HepG2 (cell line): ENCODE measurements around the gene SCAI. TPM values are rescaled to one million over a fixed set of nuclear protein-coding genes. Genes with fewer than 3 reads are reported as not detected.
A peak's percentile ranks its signal among the peaks of the same experiment; 100 is the strongest.

Experiments used
- ADNP ChIP-seq: sonication (generic); formaldehyde crosslinking; IDR thresholded peaks from 2 replicates; pipeline ENCODE4 v1.4.0; 2020; ENCODE audit warnings: missing genetic modification reagents
- ATM ChIP-seq: fragments of 450-650 bp; IDR thresholded peaks from 2 replicates; pipeline ENCODE4 v1.7.1; 2017; ENCODE audit warnings: mild to moderate bottlenecking, borderline replicate concordance
- ELF3 ChIP-seq: IDR thresholded peaks from 2 replicates; pipeline ENCODE4 v1.6.1; 2016; ENCODE audit warnings: missing genetic modification reagents, missing compliant biosample characterization
- HDAC1 ChIP-seq: sonication (generic); formaldehyde crosslinking; IDR thresholded peaks from 2 replicates; pipeline ENCODE4 v1.5.1; 2020; ENCODE audit warnings: mild to moderate bottlenecking, missing genetic modification reagents
- HHEX ChIP-seq: IDR thresholded peaks from 2 replicates; pipeline ENCODE4 v1.6.1; 2016; ENCODE audit warnings: control low read depth
- KIAA2018 ChIP-seq: sonication (generic); formaldehyde crosslinking; IDR thresholded peaks from 2 replicates; pipeline ENCODE4 v1.5.0; 2020; ENCODE audit warnings: mild to moderate bottlenecking, missing genetic modification reagents, borderline replicate concordance
- MXD4 ChIP-seq: IDR thresholded peaks from 2 replicates; pipeline ENCODE4 v1.6.1; 2016; ENCODE audit warnings: mild to moderate bottlenecking, missing biosample characterization, missing genetic modification reagents
- NR3C1 ChIP-seq: sonication (generic); formaldehyde crosslinking; IDR thresholded peaks from 2 replicates; pipeline ENCODE4 v1.4.0; 2020; ENCODE audit warnings: missing genetic modification reagents
- PBX2 ChIP-seq: IDR thresholded peaks from 2 replicates; pipeline ENCODE4 v1.6.1; 2016; ENCODE audit warnings: control low read depth
- RAD51 ChIP-seq: fragments of 450-650 bp; IDR thresholded peaks from 2 replicates; pipeline ENCODE4 v1.6.1; 2016; ENCODE audit warnings: borderline replicate concordance
- SATB2 ChIP-seq: sonication (generic); formaldehyde crosslinking; IDR thresholded peaks from 2 replicates; pipeline ENCODE4 v1.5.0; 2020; ENCODE audit warnings: missing genetic modification reagents
- SMAD9 ChIP-seq: sonication (generic); formaldehyde crosslinking; IDR thresholded peaks from 2 replicates; pipeline ENCODE4 v1.5.1; 2020; ENCODE audit warnings: mild to moderate bottlenecking, missing genetic modification reagents
- TSC22D2 ChIP-seq: sonication (generic); formaldehyde crosslinking; IDR thresholded peaks from 2 replicates; pipeline ENCODE4 v1.5.1; 2020; ENCODE audit warnings: missing genetic modification reagents, mild to moderate bottlenecking, borderline replicate concordance
- ZMYM4 ChIP-seq: sonication (generic); formaldehyde crosslinking; IDR thresholded peaks from 2 replicates; pipeline ENCODE4 v1.8.1; 2023; ENCODE audit warnings: mild to moderate bottlenecking, missing genetic modification reagents
- ZNF354B ChIP-seq: sonication (generic); formaldehyde crosslinking; IDR thresholded peaks from 2 replicates; pipeline ENCODE4 v1.8.0; 2022; ENCODE audit warnings: mild to moderate bottlenecking, missing genetic modification reagents
- ZNF510 ChIP-seq: sonication (generic); formaldehyde crosslinking; IDR thresholded peaks from 2 replicates; pipeline ENCODE4 v1.4.0; 2020; ENCODE audit warnings: low read depth, mild to moderate bottlenecking, missing genetic modification reagents
- ZNF552 ChIP-seq: sonication (generic); formaldehyde crosslinking; IDR thresholded peaks from 2 replicates; pipeline ENCODE4 v1.9.0; 2022; ENCODE audit warnings: missing genetic modification reagents, mild to moderate bottlenecking, borderline replicate concordance
- ZNF572 ChIP-seq: sonication (generic); formaldehyde crosslinking; IDR thresholded peaks from 2 replicates; pipeline ENCODE4 v1.5.1; 2020; ENCODE audit warnings: mild to moderate bottlenecking, missing genetic modification reagents
- ZNF816 ChIP-seq: sonication (generic); formaldehyde crosslinking; IDR thresholded peaks from 2 replicates; pipeline ENCODE4 v1.8.0; 2022; ENCODE audit warnings: missing genetic modification reagents, mild to moderate bottlenecking, borderline replicate concordance
- polyA plus RNA-seq, 8 experiments: library from polyadenylated mRNA; depleted of rRNA in 3 of 8; stranded (reverse) in 7 of 8; unstranded in 1 of 8; fragments of >200 nt; fragmentation: Illumina TruSeq in 4 of 8; extraction: Trizol in 4 of 8; gene quantifications; 2 replicates each; pipeline versions ENCODE4 v1.2.1 to v1.2.3, GENCODE V29; 2011 to 2016; ENCODE audit warnings: low read depth in 4 of 8, missing spikeins in 1 of 8, mixed read lengths in 1 of 8; ENCODE audit not compliant: insufficient read depth in 1 of 8
- total RNA-seq, 5 experiments: library from RNA; depleted of rRNA; stranded (reverse); fragments of >200 nt; fragmentation: Illumina TruSeq; extraction: Trizol; gene quantifications; 2 replicates each; pipeline ENCODE4 v1.2.3, GENCODE V29; 2016; ENCODE audit warnings: low read depth in 1 of 5
- TF ChIP-seq, protein P1 (sequence below): sonication (generic); formaldehyde crosslinking; IDR thresholded peaks from 2 replicates; pipeline ENCODE4 v1.8.0; 2022; ENCODE audit warnings: missing genetic modification reagents, mild to moderate bottlenecking, moderate library complexity, borderline replicate concordance

SCAI gene
- total and polyA plus RNA-seq, 2 of the 13 experiments (the other 11 are each of a cell fraction or from before 2014, with no cell fraction given), result 4.4 to 8.4 TPM

DNA sequence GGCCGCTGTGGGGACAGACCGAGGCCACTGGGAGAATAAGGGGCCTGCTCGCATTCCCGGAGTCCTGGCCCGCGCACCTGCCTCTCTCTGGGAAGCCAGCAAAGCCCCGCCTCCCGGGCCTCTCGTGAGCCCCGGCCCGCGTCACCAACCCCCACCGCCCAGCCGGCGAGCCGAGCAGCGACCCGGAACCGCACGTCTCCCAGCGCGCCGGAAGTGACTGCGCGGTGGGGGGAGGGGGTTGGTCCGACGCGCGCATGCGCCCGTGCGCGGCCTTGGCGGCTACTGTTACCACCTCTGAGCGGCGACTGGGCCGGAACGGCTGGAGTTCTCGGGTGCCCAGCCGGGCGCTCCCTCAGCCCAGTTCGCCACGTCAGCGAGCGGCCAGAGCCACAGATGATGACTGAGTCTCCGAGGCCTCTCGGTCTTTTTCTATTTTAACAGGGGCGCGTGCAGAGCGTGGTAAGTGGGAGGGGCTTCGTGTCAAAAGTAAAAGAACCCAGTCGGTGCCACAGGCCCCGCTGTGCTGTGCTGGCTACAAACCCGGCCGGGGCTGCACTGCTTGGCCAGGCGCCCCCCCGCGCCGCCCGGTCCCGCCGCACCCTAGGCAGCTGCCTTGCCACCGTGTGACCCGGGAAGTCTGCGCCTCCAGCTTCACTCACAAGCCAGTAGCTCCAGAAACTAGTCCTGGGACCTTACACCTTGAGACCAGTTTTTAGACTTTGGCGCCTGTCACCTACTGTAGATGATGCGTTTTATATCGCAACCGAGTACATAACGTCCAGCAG is 202.2 kb downstream of the SCAI start, which contains the start of gene GOLGA1 (continued):
- peak; percentile 85 for TF ChIP-seq MXD4 (CRISPR knock-in tag)
- TF ChIP-seq ZNF572, result no peak
- no peak for TF ChIP-seq ZNF354B (CRISPR knock-in tag)
- TF ChIP-seq ATM, result no peak
- TF ChIP-seq ZMYM4, result peak; percentile 83
- TF ChIP-seq TSC22D2 (CRISPR knock-in tag), result no peak
- peak; percentile 85 for TF ChIP-seq ELF3
- TF ChIP-seq, protein P1, sequence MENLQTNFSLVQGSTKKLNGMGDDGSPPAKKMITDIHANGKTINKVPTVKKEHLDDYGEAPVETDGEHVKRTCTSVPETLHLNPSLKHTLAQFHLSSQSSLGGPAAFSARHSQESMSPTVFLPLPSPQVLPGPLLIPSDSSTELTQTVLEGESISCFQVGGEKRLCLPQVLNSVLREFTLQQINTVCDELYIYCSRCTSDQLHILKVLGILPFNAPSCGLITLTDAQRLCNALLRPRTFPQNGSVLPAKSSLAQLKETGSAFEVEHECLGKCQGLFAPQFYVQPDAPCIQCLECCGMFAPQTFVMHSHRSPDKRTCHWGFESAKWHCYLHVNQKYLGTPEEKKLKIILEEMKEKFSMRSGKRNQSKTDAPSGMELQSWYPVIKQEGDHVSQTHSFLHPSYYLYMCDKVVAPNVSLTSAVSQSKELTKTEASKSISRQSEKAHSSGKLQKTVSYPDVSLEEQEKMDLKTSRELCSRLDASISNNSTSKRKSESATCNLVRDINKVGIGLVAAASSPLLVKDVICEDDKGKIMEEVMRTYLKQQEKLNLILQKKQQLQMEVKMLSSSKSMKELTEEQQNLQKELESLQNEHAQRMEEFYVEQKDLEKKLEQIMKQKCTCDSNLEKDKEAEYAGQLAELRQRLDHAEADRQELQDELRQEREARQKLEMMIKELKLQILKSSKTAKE (CRISPR knock-in tag), result peak; percentile 64; the same call in 1 of the 2 replicates
- 0 out of 2 replicates have a peak, but pooled peaks have one; percentile 85 for TF ChIP-seq KIAA2018 (CRISPR knock-in tag)
- no peak for TF ChIP-seq ZNF510 (CRISPR knock-in tag)
- TF ChIP-seq ADNP (CRISPR knock-in tag), result no peak
- no peak for TF ChIP-seq NR3C1 (CRISPR knock-in tag)
- peak; percentile 44; the same call in 1 of the 2 replicates for TF ChIP-seq PBX2 (CRISPR knock-in tag)
- no peak for TF ChIP-seq HHEX (CRISPR knock-in tag)
- peak; percentile 85 for TF ChIP-seq HDAC1
- no peak for TF ChIP-seq ZNF552 (CRISPR knock-in tag)
- no peak for TF ChIP-seq SMAD9 (CRISPR knock-in tag)
- peak; percentile 30; the same call in 1 of the 2 replicates for TF ChIP-seq SATB2 (CRISPR knock-in tag)
- no peak for TF ChIP-seq RAD51
- no peak for TF ChIP-seq ZNF816 (CRISPR knock-in tag)
